WTC11 (cell line): ENCODE results near the gene C1GALT1C1L. TPM values are rescaled to one million over a fixed set of nuclear protein-coding genes. Genes with fewer than 3 reads are reported as not detected.

Source experiments
- ATAC-seq: fragments of 200-7000 bp; cut with Tn5 transposase; 2 replicates; pipeline ENCODE4 v1.10.0; 2021; ENCODE audit warnings: mild to moderate bottlenecking, moderate library complexity
- CTCF ChIA-PET: fragments of 300-600 bp; sonication (Branson Sonifier 250); formaldehyde crosslinking; loops from one replicate; lab custom pipeline; 2021; ENCODE audit warnings: antibody characterized with exemption; lab: Charles Lee
- POLR2A ChIA-PET: fragments of 350-600 bp; sonication (Branson Sonifier 250); formaldehyde crosslinking; loops from one replicate; lab custom pipeline; 2021; ENCODE audit warnings: antibody characterized with exemption; lab: Charles Lee
- DNase-seq: peaks from one replicate; pipeline ENCODE4 v3.0.0; 2021; ENCODE audit warnings: low spot score
- H3K27ac Mint-ChIP-seq: 2 replicates; pipeline ENCODE4 v1.8.0; 2021; ENCODE audit warnings: mixed read lengths
- H3K27me3 Mint-ChIP-seq: 2 replicates; pipeline ENCODE4 v1.8.0; 2021; ENCODE audit warnings: low read depth, mild to moderate bottlenecking, moderate library complexity, mixed read lengths
- H3K36me3 Mint-ChIP-seq: 2 replicates; pipeline ENCODE4 v1.8.0; 2021; ENCODE audit warnings: mixed read lengths
- H3K4me1 Mint-ChIP-seq: 2 replicates; pipeline ENCODE4 v1.8.0; 2022; ENCODE audit warnings: mixed read lengths
- H3K4me3 Mint-ChIP-seq: 2 replicates; pipeline ENCODE4 v1.8.0; 2021; ENCODE audit warnings: mild to moderate bottlenecking, moderate library complexity, mixed read lengths
- H3K9me3 Mint-ChIP-seq: 2 replicates; pipeline ENCODE4 v1.8.0; 2021; ENCODE audit warnings: mixed read lengths
- CTCF ChIP-seq: fragments of 200-600 bp; IDR thresholded peaks from 2 replicates; pipeline ENCODE4 v1.8.0; 2022; ENCODE audit warnings: antibody characterized with exemption
- E2F1 ChIP-seq: sonication (generic); formaldehyde crosslinking; IDR thresholded peaks from 2 replicates; pipeline ENCODE4 v1.8.0; 2022; ENCODE audit warnings: mild to moderate bottlenecking, missing genetic modification reagents
- ELF4 ChIP-seq: sonication (generic); formaldehyde crosslinking; IDR thresholded peaks from 2 replicates; pipeline ENCODE4 v1.8.1; 2022; ENCODE audit warnings: low read depth, mild to moderate bottlenecking, moderate library complexity, missing genetic modification reagents
- FOXJ3 ChIP-seq: sonication (generic); formaldehyde crosslinking; IDR thresholded peaks from 2 replicates; pipeline ENCODE4 v1.9.0; 2021; ENCODE audit warnings: missing genetic modification reagents, mild to moderate bottlenecking, borderline replicate concordance
- JUN ChIP-seq: sonication (generic); formaldehyde crosslinking; IDR thresholded peaks from 2 replicates; pipeline ENCODE4 v1.8.0; 2023; ENCODE audit warnings: mild to moderate bottlenecking, missing genetic modification reagents
- SMAD4 ChIP-seq: sonication (generic); formaldehyde crosslinking; IDR thresholded peaks from 2 replicates; pipeline ENCODE4 v1.8.0; 2022; ENCODE audit warnings: mild to moderate bottlenecking, missing genetic modification reagents
- TP53 ChIP-seq: sonication (generic); formaldehyde crosslinking; IDR thresholded peaks from 2 replicates; pipeline ENCODE4 v1.8.1; 2023; ENCODE audit warnings: mild to moderate bottlenecking, missing genetic modification reagents
- ZNF232 ChIP-seq: sonication (generic); formaldehyde crosslinking; IDR thresholded peaks from 2 replicates; pipeline ENCODE4 v1.8.0; 2022; ENCODE audit warnings: mild to moderate bottlenecking, missing genetic modification reagents
- total RNA-seq: library from RNA; stranded (reverse); gene quantifications from 3 replicates; pipeline ENCODE4 v1.2.3, GENCODE V29; 2021

The C1GALT1C1L gene
- total RNA-seq, 1 experiment from 2014 or later = 0.44 TPM

GRCh38 chr2:43631618-43632317, 44.5 kb downstream of the C1GALT1C1L start:
- Mint-ChIP-seq H3K27ac (no peak overlapping the region), H3K4me3 (no peak overlapping the region), H3K27me3 (peaks cover 9% of the 10 kb centered on the region), H3K4me1 (peaks cover 18% of the 10 kb centered on the region), H3K36me3 (no peaks in the 10 kb centered on the region), H3K9me3 (no peaks in the 10 kb centered on the region)
- DNase-seq (no peak), ATAC-seq (no peak)
- CTCF ChIA-PET = no interaction called here
- TF ChIP-seq TP53 (CRISPR knock-in tag) (no peak), FOXJ3 (no peak), CTCF (no peak), ZNF232 (CRISPR knock-in tag) (no peak), ELF4 (CRISPR knock-in tag) (no peak), E2F1 (CRISPR knock-in tag) (no peak), SMAD4 (CRISPR knock-in tag) (no peak), JUN (CRISPR knock-in tag) (no peak)
- POLR2A ChIA-PET = no interaction called here

Other genes with a start within 250 kb of the C1GALT1C1L start
- 20.6 to 27.5 TPM (median 21.7 TPM) in 3 replicates for gene THADA, start 80.4 kb downstream of the C1GALT1C1L start, total RNA-seq
- 5.8 to 7.1 TPM (median 7.0 TPM) in 3 replicates for gene PLEKHH2, start 39.2 kb downstream of the C1GALT1C1L start, total RNA-seq
- gene DYNC2LI1, start 97.6 kb upstream of the C1GALT1C1L start, total RNA-seq = 7.0 to 7.1 TPM (median 7.1 TPM) in 3 replicates
- gene ABCG5, start 162.4 kb upstream of the C1GALT1C1L start, total RNA-seq = not detected in 3 replicates
- gene ABCG8, start 162.5 kb upstream of the C1GALT1C1L start, total RNA-seq = 0.23 to 0.25 TPM in 2 of 3 replicates, not detected in the other